Lower leg skin (tissue), 4 donors: ENCODE data around the gene CSMD2. TPM values are rescaled to one million over a fixed set of nuclear protein-coding genes. Genes with fewer than 3 reads are reported as not detected.

Experiments used
- DNase-seq, 2 donors: peaks; one replicate each; pipeline ENCODE4 v3.0.0-alpha.2; 2019; ENCODE audit warnings: low spot score in 2 of 2
- H3K4me3 ChIP-seq: fragments of 200-600 bp; sonication (generic); 2 replicates; pipeline ENCODE4 v1.5.1; 2017; ENCODE audit warnings: mild to moderate bottlenecking, low read depth; ENCODE audit not compliant: poor library complexity, severe bottlenecking
- CTCF ChIP-seq, 3 donors: fragments of 450-650 bp; IDR thresholded peaks; one replicate each; pipeline ENCODE4 v1.5.1; 2016; ENCODE audit warnings: antibody characterized with exemption in 3 of 3, mild to moderate bottlenecking in 3 of 3, moderate library complexity in 2 of 3
- POLR2A ChIP-seq, 2 donors: fragments of 450-650 bp; IDR thresholded peaks; one replicate each; pipeline ENCODE4 v1.6.1; 2016 to 2017; ENCODE audit warnings: antibody characterized with exemption in 2 of 2, mild to moderate bottlenecking in 1 of 2, moderate library complexity in 1 of 2
- WGBS, 2 donors: methylation state at CpG; one replicate each; pipeline ENCODE4 v1.1.5; 2018; 5-methylcytosine and 5-hydroxymethylcytosine counted together
- intact Hi-C: fragments of 100-400 bp; cut with DNase I; formaldehyde crosslinking; loops from one replicate; pipeline ENCODE4 v1.15.0; 2023; ENCODE audit warnings: low total_unique reads
- total RNA-seq, 4 donors: library from RNA; depleted of rRNA; stranded (reverse); fragments of >200 nt; gene quantifications; one replicate each; pipeline ENCODE4 v1.1.0, GENCODE V29; 2016

Gene CSMD2
- total RNA-seq, 4 donors from 2014 or later, result 0.11 to 1.0 TPM; not detected in 2

- WGBS, 2 donors, result 80 to 87% methylated on average over 3 of the region's 3 CpGs
- TF ChIP-seq CTCF (IDR thresholded peaks at IDR 0.05), result no peak
- no peak for TF ChIP-seq POLR2A (IDR thresholded peaks at IDR 0.05)
- H3K4me3 ChIP-seq, result no peak overlapping the region
- peak in 1 of 2 donors; percentile 25 for DNase-seq
- intact Hi-C loops, result no loop called here
Measured at GRCh38 chr1:33727310-33727709, 437.7 kb downstream of the CSMD2 start.

- TF ChIP-seq CTCF (IDR thresholded peaks at IDR 0.05) (no peak), POLR2A (IDR thresholded peaks at IDR 0.05) (no peak)
- no peak overlapping the region for H3K4me3 ChIP-seq
- WGBS, 2 donors, result 83 to 88% methylated on average over 6 of the region's 6 CpGs
- intact Hi-C loops, result no loop called here
- peak in 1 of 2 donors; percentile 76 for DNase-seq
Measured at GRCh38 chr1:33726274-33726804, 438.7 kb downstream of the CSMD2 start.

- 82 to 87% methylated on average over 4 of the region's 4 CpGs for WGBS, 2 donors
- no peak for DNase-seq
- no peak overlapping the region for H3K4me3 ChIP-seq
- intact Hi-C loops, result no loop called here
- TF ChIP-seq CTCF (IDR thresholded peaks at IDR 0.05) (no peak), POLR2A (IDR thresholded peaks at IDR 0.05) (no peak)
Measured at GRCh38 chr1:33725556-33726160, 439.4 kb downstream of the CSMD2 start.

- no peak overlapping the region for H3K4me3 ChIP-seq
- intact Hi-C loops, result no loop called here
- TF ChIP-seq POLR2A (IDR thresholded peaks at IDR 0.05), result no peak
- no peak for TF ChIP-seq CTCF (IDR thresholded peaks at IDR 0.05)
- DNase-seq, result peak in 1 of 2 donors; percentile 70
- 97 to 98% methylated on average over 8 of the region's 8 CpGs for WGBS, 2 donors
Measured at GRCh38 chr1:33725037-33725436, 440.0 kb downstream of the CSMD2 start.

- TF ChIP-seq CTCF (IDR thresholded peaks at IDR 0.05), result no peak
- TF ChIP-seq POLR2A (IDR thresholded peaks at IDR 0.05), result no peak
- DNase-seq, result peak in 1 of 2 donors; percentile 74
- intact Hi-C loops, result no loop called here
- no peak overlapping the region for H3K4me3 ChIP-seq
- WGBS, 2 donors, result 90 to 96% methylated on average over 11 of the region's 11 CpGs
Measured at GRCh38 chr1:33724348-33724747, 440.7 kb downstream of the CSMD2 start.

- intact Hi-C loops, result no loop called here
- DNase-seq, result peak in 1 of 2 donors; percentile 23
- WGBS, 2 donors, result 57 to 70% methylated on average over 4 of the region's 4 CpGs
- TF ChIP-seq POLR2A (IDR thresholded peaks at IDR 0.05) (no peak), CTCF (IDR thresholded peaks at IDR 0.05) (no peak)
- no peak overlapping the region for H3K4me3 ChIP-seq
Measured at GRCh38 chr1:33723251-33723650, 441.8 kb downstream of the CSMD2 start.
